ENCODE data around the gene FBXO30.

The FBXO30 gene

GRCh38 chr6:145839653-145840052, 25.1 kb upstream of the FBXO30 start:
- no peak overlapping the region for H3K9ac ChIP-seq (ENCODE audit: low read length)
- no peak for DNase-seq (ENCODE audit: low read depth)
- H3K4me1 ChIP-seq (ENCODE audit: control insufficient read depth, insufficient read depth, low read length), result peaks cover 40% of the 10 kb centered on the region
- H3K9me3 ChIP-seq (ENCODE audit: control insufficient read depth, low read length), result no peaks in the 10 kb centered on the region
- no peaks in the 10 kb centered on the region for H3K27me3 ChIP-seq (replicated peaks; ENCODE audit: control insufficient read depth, insufficient read depth, low read length)
- no peaks in the 10 kb centered on the region for H3K36me3 ChIP-seq (ENCODE audit: control insufficient read depth, insufficient read depth, low read length, severe bottlenecking)
- H3K4me3 ChIP-seq (ENCODE audit: low read length), result no peak overlapping the region

- no peak for DNase-seq (ENCODE audit: low read depth)
- no peak overlapping the region for H3K9ac ChIP-seq (ENCODE audit: low read length)
- H3K4me3 ChIP-seq (ENCODE audit: low read length), result no peak overlapping the region
- no peaks in the 10 kb centered on the region for H3K36me3 ChIP-seq (ENCODE audit: control insufficient read depth, insufficient read depth, low read length, severe bottlenecking)
- H3K9me3 ChIP-seq (ENCODE audit: control insufficient read depth, low read length), result no peaks in the 10 kb centered on the region
- no peaks in the 10 kb centered on the region for H3K27me3 ChIP-seq (replicated peaks; ENCODE audit: control insufficient read depth, insufficient read depth, low read length)
- peaks cover 34% of the 10 kb centered on the region for H3K4me1 ChIP-seq (ENCODE audit: control insufficient read depth, insufficient read depth, low read length)
Measured at GRCh38 chr6:145838305-145838704, 23.7 kb upstream of the FBXO30 start.

- Histone ChIP-seq H3K4me3 (ENCODE audit: low read length) (no peak overlapping the region), H3K36me3 (ENCODE audit: control insufficient read depth, insufficient read depth, low read length, severe bottlenecking) (no peaks in the 10 kb centered on the region), H3K9ac (ENCODE audit: low read length) (no peak overlapping the region), H3K27me3 (replicated peaks; ENCODE audit: control insufficient read depth, insufficient read depth, low read length) (no peaks in the 10 kb centered on the region), H3K4me1 (ENCODE audit: control insufficient read depth, insufficient read depth, low read length) (peaks cover 21% of the 10 kb centered on the region), H3K9me3 (ENCODE audit: control insufficient read depth, low read length) (no peaks in the 10 kb centered on the region)
- peak; percentile 57 for DNase-seq (ENCODE audit: low read depth)
Measured at GRCh38 chr6:145836772-145837171, 22.2 kb upstream of the FBXO30 start.

GRCh38 chr6:145836170-145836569, 21.6 kb upstream of the FBXO30 start:
- Histone ChIP-seq H3K36me3 (ENCODE audit: control insufficient read depth, insufficient read depth, low read length, severe bottlenecking) (no peaks in the 10 kb centered on the region), H3K4me1 (ENCODE audit: control insufficient read depth, insufficient read depth, low read length) (peaks cover 21% of the 10 kb centered on the region), H3K27me3 (replicated peaks; ENCODE audit: control insufficient read depth, insufficient read depth, low read length) (no peaks in the 10 kb centered on the region), H3K9me3 (ENCODE audit: control insufficient read depth, low read length) (no peaks in the 10 kb centered on the region), H3K4me3 (ENCODE audit: low read length) (no peak overlapping the region), H3K9ac (ENCODE audit: low read length) (no peak overlapping the region)
- DNase-seq (ENCODE audit: low read depth), result peak; percentile 83

- no peak overlapping the region for H3K9ac ChIP-seq (ENCODE audit: low read length)
- no peaks in the 10 kb centered on the region for H3K36me3 ChIP-seq (ENCODE audit: control insufficient read depth, insufficient read depth, low read length, severe bottlenecking)
- no peak for DNase-seq (ENCODE audit: low read depth)
- no peaks in the 10 kb centered on the region for H3K9me3 ChIP-seq (ENCODE audit: control insufficient read depth, low read length)
- H3K4me1 ChIP-seq (ENCODE audit: control insufficient read depth, insufficient read depth, low read length), result no peaks in the 10 kb centered on the region
- no peaks in the 10 kb centered on the region for H3K27me3 ChIP-seq (replicated peaks; ENCODE audit: control insufficient read depth, insufficient read depth, low read length)
- H3K4me3 ChIP-seq (ENCODE audit: low read length), result no peak overlapping the region
Measured at GRCh38 chr6:145830612-145831011, 16.0 kb upstream of the FBXO30 start.

GRCh38 chr6:145829950-145830349, 15.4 kb upstream of the FBXO30 start:
- H3K36me3 ChIP-seq (ENCODE audit: control insufficient read depth, insufficient read depth, low read length, severe bottlenecking), result no peaks in the 10 kb centered on the region
- no peak overlapping the region for H3K4me3 ChIP-seq (ENCODE audit: low read length)
- no peaks in the 10 kb centered on the region for H3K27me3 ChIP-seq (replicated peaks; ENCODE audit: control insufficient read depth, insufficient read depth, low read length)
- no peaks in the 10 kb centered on the region for H3K9me3 ChIP-seq (ENCODE audit: control insufficient read depth, low read length)
- no peak overlapping the region for H3K9ac ChIP-seq (ENCODE audit: low read length)
- no peaks in the 10 kb centered on the region for H3K4me1 ChIP-seq (ENCODE audit: control insufficient read depth, insufficient read depth, low read length)
- peak; percentile 58 for DNase-seq (ENCODE audit: low read depth)

- no peaks in the 10 kb centered on the region for H3K36me3 ChIP-seq (ENCODE audit: control insufficient read depth, insufficient read depth, low read length, severe bottlenecking)
- H3K4me3 ChIP-seq (ENCODE audit: low read length), result no peak overlapping the region
- H3K27me3 ChIP-seq (replicated peaks; ENCODE audit: control insufficient read depth, insufficient read depth, low read length), result no peaks in the 10 kb centered on the region
- no peaks in the 10 kb centered on the region for H3K4me1 ChIP-seq (ENCODE audit: control insufficient read depth, insufficient read depth, low read length)
- H3K9ac ChIP-seq (ENCODE audit: low read length), result no peak overlapping the region
- no peaks in the 10 kb centered on the region for H3K9me3 ChIP-seq (ENCODE audit: control insufficient read depth, low read length)
- no peak for DNase-seq (ENCODE audit: low read depth)
Measured at GRCh38 chr6:145829102-145829501, 14.5 kb upstream of the FBXO30 start.

GRCh38 chr6:145824344-145824743, 9.7 kb upstream of the FBXO30 start:
- Histone ChIP-seq H3K9ac (ENCODE audit: low read length) (no peak overlapping the region), H3K4me1 (ENCODE audit: control insufficient read depth, insufficient read depth, low read length) (no peaks in the 10 kb centered on the region), H3K4me3 (ENCODE audit: low read length) (no peak overlapping the region), H3K9me3 (ENCODE audit: control insufficient read depth, low read length) (no peaks in the 10 kb centered on the region), H3K27me3 (replicated peaks; ENCODE audit: control insufficient read depth, insufficient read depth, low read length) (no peaks in the 10 kb centered on the region), H3K36me3 (ENCODE audit: control insufficient read depth, insufficient read depth, low read length, severe bottlenecking) (no peaks in the 10 kb centered on the region)
- DNase-seq (ENCODE audit: low read depth), result no peak

GRCh38 chr6:145823328-145823944, 8.8 kb upstream of the FBXO30 start:
- Histone ChIP-seq H3K4me3 (ENCODE audit: low read length) (no peak overlapping the region), H3K27me3 (replicated peaks; ENCODE audit: control insufficient read depth, insufficient read depth, low read length) (no peaks in the 10 kb centered on the region), H3K9ac (ENCODE audit: low read length) (no peak overlapping the region), H3K4me1 (ENCODE audit: control insufficient read depth, insufficient read depth, low read length) (no peaks in the 10 kb centered on the region), H3K36me3 (ENCODE audit: control insufficient read depth, insufficient read depth, low read length, severe bottlenecking) (no peaks in the 10 kb centered on the region), H3K9me3 (ENCODE audit: control insufficient read depth, low read length) (no peaks in the 10 kb centered on the region)
- peak; percentile 34 for DNase-seq (ENCODE audit: low read depth)

GRCh38 chr6:145822456-145822855, 7.9 kb upstream of the FBXO30 start:
- Histone ChIP-seq H3K9me3 (ENCODE audit: control insufficient read depth, low read length) (no peaks in the 10 kb centered on the region), H3K4me3 (ENCODE audit: low read length) (no peak overlapping the region), H3K9ac (ENCODE audit: low read length) (no peak overlapping the region), H3K36me3 (ENCODE audit: control insufficient read depth, insufficient read depth, low read length, severe bottlenecking) (no peaks in the 10 kb centered on the region), H3K4me1 (ENCODE audit: control insufficient read depth, insufficient read depth, low read length) (no peaks in the 10 kb centered on the region), H3K27me3 (replicated peaks; ENCODE audit: control insufficient read depth, insufficient read depth, low read length) (no peaks in the 10 kb centered on the region)
- no peak for DNase-seq (ENCODE audit: low read depth)

GRCh38 chr6:145819994-145820393, 5.4 kb upstream of the FBXO30 start:
- Histone ChIP-seq H3K27me3 (replicated peaks; ENCODE audit: control insufficient read depth, insufficient read depth, low read length) (no peaks in the 10 kb centered on the region), H3K9ac (ENCODE audit: low read length) (no peak overlapping the region)
- DNase-seq (ENCODE audit: low read depth), result no peak

GRCh38 chr6:145818796-145819195, 4.2 kb upstream of the FBXO30 start:
- Histone ChIP-seq H3K36me3 (ENCODE audit: control insufficient read depth, insufficient read depth, low read length, severe bottlenecking) (no peaks in the 10 kb centered on the region), H3K9me3 (ENCODE audit: control insufficient read depth, low read length) (no peaks in the 10 kb centered on the region), H3K27me3 (replicated peaks; ENCODE audit: control insufficient read depth, insufficient read depth, low read length) (no peaks in the 10 kb centered on the region), H3K9ac (ENCODE audit: low read length) (no peak overlapping the region), H3K4me3 (ENCODE audit: low read length) (no peak overlapping the region), H3K4me1 (ENCODE audit: control insufficient read depth, insufficient read depth, low read length) (peaks cover 3% of the 10 kb centered on the region)
- DNase-seq (ENCODE audit: low read depth), result no peak

More at GRCh38 chr6:145819994-145820393, 5.4 kb upstream of the FBXO30 start:
- Histone ChIP-seq H3K36me3 (ENCODE audit: control insufficient read depth, insufficient read depth, low read length, severe bottlenecking) (no peaks in the 10 kb centered on the region), H3K4me3 (ENCODE audit: low read length) (no peak overlapping the region), H3K9me3 (ENCODE audit: control insufficient read depth, low read length) (no peaks in the 10 kb centered on the region), H3K4me1 (ENCODE audit: control insufficient read depth, insufficient read depth, low read length) (peaks cover 3% of the 10 kb centered on the region)

Data from adipocyte (in vitro differentiated cells).